ENCODE results near the gene HSPB8. TPM values are rescaled to one million over a fixed set of nuclear protein-coding genes. Genes with fewer than 3 reads are reported as not detected.

Gene HSPB8
- total and polyA plus RNA-seq, 9 donors, result 7.4 to 48.8 (median 18.0) TPM

GRCh38 chr12:119182701-119183493 is 4.2 kb downstream of the HSPB8 start:
- intact Hi-C loops (cut with DNase I), result no loop called here
- Histone ChIP-seq H3K36me3 (no peaks in the 10 kb centered on the region), H3K9me3 (no peaks in the 10 kb centered on the region), H3K4me3 (no peak overlapping the region), H3K27me3 (no peaks in the 10 kb centered on the region), H3K4me1 (ENCODE audit: insufficient read depth) (peaks cover 21% of the 10 kb centered on the region), H3K27ac (no peak overlapping the region)
- no peak for TF ChIP-seq POLR2A (IDR thresholded peaks at IDR 0.05)
- TF ChIP-seq, protein P1, sequence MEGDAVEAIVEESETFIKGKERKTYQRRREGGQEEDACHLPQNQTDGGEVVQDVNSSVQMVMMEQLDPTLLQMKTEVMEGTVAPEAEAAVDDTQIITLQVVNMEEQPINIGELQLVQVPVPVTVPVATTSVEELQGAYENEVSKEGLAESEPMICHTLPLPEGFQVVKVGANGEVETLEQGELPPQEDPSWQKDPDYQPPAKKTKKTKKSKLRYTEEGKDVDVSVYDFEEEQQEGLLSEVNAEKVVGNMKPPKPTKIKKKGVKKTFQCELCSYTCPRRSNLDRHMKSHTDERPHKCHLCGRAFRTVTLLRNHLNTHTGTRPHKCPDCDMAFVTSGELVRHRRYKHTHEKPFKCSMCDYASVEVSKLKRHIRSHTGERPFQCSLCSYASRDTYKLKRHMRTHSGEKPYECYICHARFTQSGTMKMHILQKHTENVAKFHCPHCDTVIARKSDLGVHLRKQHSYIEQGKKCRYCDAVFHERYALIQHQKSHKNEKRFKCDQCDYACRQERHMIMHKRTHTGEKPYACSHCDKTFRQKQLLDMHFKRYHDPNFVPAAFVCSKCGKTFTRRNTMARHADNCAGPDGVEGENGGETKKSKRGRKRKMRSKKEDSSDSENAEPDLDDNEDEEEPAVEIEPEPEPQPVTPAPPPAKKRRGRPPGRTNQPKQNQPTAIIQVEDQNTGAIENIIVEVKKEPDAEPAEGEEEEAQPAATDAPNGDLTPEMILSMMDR (IDR thresholded peaks at IDR 0.05), result no peak
- 66 to 70% (median 68%) methylated on average over 5 of the region's 5 CpGs for WGBS, 3 donors
- no peak for DNase-seq

GRCh38 chr12:119183942-119184695 is 5.4 kb downstream of the HSPB8 start:
- Histone ChIP-seq H3K9me3 (no peaks in the 10 kb centered on the region), H3K4me3 (no peak overlapping the region), H3K27ac (no peak overlapping the region), H3K27me3 (no peaks in the 10 kb centered on the region), H3K36me3 (no peaks in the 10 kb centered on the region), H3K4me1 (ENCODE audit: insufficient read depth) (peaks cover 26% of the 10 kb centered on the region)
- TF ChIP-seq, protein P1 (IDR thresholded peaks at IDR 0.05), result no peak
- TF ChIP-seq EP300 (IDR thresholded peaks at IDR 0.05) (no peak), POLR2A (IDR thresholded peaks at IDR 0.05) (no peak)
- intact Hi-C loops (cut with DNase I), result no loop called here
- 73 to 77% (median 77%) methylated on average over 9 of the region's 9 CpGs for WGBS, 3 donors
- no peak for DNase-seq

GRCh38 chr12:119195256-119195655 is 16.5 kb downstream of the HSPB8 start:
- Histone ChIP-seq H3K4me3 (no peak overlapping the region), H3K27ac (no peak overlapping the region), H3K9me3 (no peaks in the 10 kb centered on the region), H3K27me3 (no peaks in the 10 kb centered on the region), H3K36me3 (no peaks in the 10 kb centered on the region), H3K4me1 (ENCODE audit: insufficient read depth) (no peaks in the 10 kb centered on the region)
- intact Hi-C loops (cut with DNase I), result no loop called here
- 94 to 96% (median 95%) methylated on average over 16 of the region's 16 CpGs for WGBS, 3 donors
- TF ChIP-seq POLR2A (IDR thresholded peaks at IDR 0.05) (no peak), EP300 (IDR thresholded peaks at IDR 0.05) (no peak)
- TF ChIP-seq, protein P1 (IDR thresholded peaks at IDR 0.05), result no peak
- DNase-seq, result no peak

DNA sequence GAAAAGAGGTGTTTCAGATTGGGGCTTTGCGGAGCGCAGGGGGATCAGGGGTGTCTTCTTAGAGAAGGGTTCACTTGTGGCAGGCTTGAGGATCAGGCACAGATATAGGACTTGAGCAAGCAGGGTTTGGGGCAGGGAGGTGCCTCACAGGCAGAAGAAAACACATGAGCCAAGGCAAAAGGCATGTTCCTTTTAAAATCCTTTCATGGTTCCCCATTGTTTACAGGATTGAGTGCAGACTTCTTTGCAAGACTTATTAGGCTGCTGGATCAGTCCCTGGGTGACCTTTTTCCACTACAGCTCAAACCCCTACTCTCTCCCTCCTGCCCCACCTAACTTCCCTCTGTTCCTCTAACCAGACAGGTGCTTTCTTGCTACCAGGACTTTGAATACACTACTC is 19.7 kb downstream of the HSPB8 start:
- Histone ChIP-seq H3K27ac (no peak overlapping the region), H3K4me1 (ENCODE audit: insufficient read depth) (no peaks in the 10 kb centered on the region), H3K9me3 (no peaks in the 10 kb centered on the region), H3K4me3 (no peak overlapping the region), H3K36me3 (no peaks in the 10 kb centered on the region), H3K27me3 (no peaks in the 10 kb centered on the region)
- intact Hi-C loops (cut with DNase I), result no loop called here
- no peak for DNase-seq
- WGBS, 3 donors, result 97 to 98% (median 98%) methylated on average over 2 of the region's 2 CpGs
- TF ChIP-seq EP300 (IDR thresholded peaks at IDR 0.05), result no peak
- TF ChIP-seq, protein P1 (IDR thresholded peaks at IDR 0.05), result no peak
- no peak for TF ChIP-seq POLR2A (IDR thresholded peaks at IDR 0.05)
